GM19452 (cell line): Measurements from ENCODE around the gene ABHD16A.
A peak's percentile ranks its signal among the peaks of the same experiment; 100 is the strongest.

Experiments used
- ATAC-seq: cut with Tn5 transposase; IDR thresholded peaks from one replicate; pipeline ENCODE4 v1.9.1; 2021; ENCODE audit not compliant: unreplicated experiment

The ABHD16A gene

GRCh38 chr6:31702819-31703716, at the start of gene ABHD16A:
ABHD16A (minus strand) TSS chr6:31703324; CDS start chr6:31703281, 43 bp downstream.
- ATAC-seq, result peak; percentile 86

- ATAC-seq, result no peak
These were observed 49.7 kb upstream of the ABHD16A start for GRCh38 chr6:31752739-31753319.

GRCh38 chr6:31750411-31751022, 47.4 kb upstream of the ABHD16A start:
- no peak for ATAC-seq

- no peak for ATAC-seq
These were observed 46.3 kb upstream of the ABHD16A start for GRCh38 chr6:31749301-31750036.

GRCh38 chr6:31744422-31744821, 41.3 kb upstream of the ABHD16A start:
- ATAC-seq, result no peak

- ATAC-seq, result no peak
These were observed 39.8 kb upstream of the ABHD16A start for GRCh38 chr6:31742894-31743293.

- ATAC-seq, result no peak
These were observed 38.7 kb upstream of the ABHD16A start for GRCh38 chr6:31741815-31742214.

- ATAC-seq, result no peak
These were observed 37.5 kb upstream of the ABHD16A start for GRCh38 chr6:31740397-31741223.

- peak; percentile 60 for ATAC-seq
These were observed 36.7 kb upstream of the ABHD16A start, which contains the start of gene MSH5 for GRCh38 chr6:31739639-31740396. MSH5 (plus strand) TSS chr6:31740005; CDS start chr6:31740467, 462 bp downstream.

GRCh38 chr6:31737991-31738979, 35.2 kb upstream of the ABHD16A start:
- no peak for ATAC-seq

GRCh38 chr6:31737315-31737990, 34.3 kb upstream of the ABHD16A start:
- no peak for ATAC-seq

GRCh38 chr6:31736768-31737314, 33.7 kb upstream of the ABHD16A start:
- ATAC-seq, result no peak

GRCh38 chr6:31736021-31736767, 33.1 kb upstream of the ABHD16A start, which contains the start of gene CLIC1:
CLIC1 (minus strand) TSS chr6:31736530; CDS start chr6:31736300, 230 bp downstream.
- no peak for ATAC-seq

- ATAC-seq, result no peak
These were observed 31.8 kb upstream of the ABHD16A start for GRCh38 chr6:31734821-31735406.

- ATAC-seq, result no peak
These were observed 31.2 kb upstream of the ABHD16A start for GRCh38 chr6:31734247-31734820.

GRCh38 chr6:31733734-31734133, 30.6 kb upstream of the ABHD16A start:
- ATAC-seq, result no peak
